Panc1 (cell line): ENCODE data around the gene ADGRG2.

Experiments used
- SIN3A ChIP-seq: IDR thresholded peaks from 2 replicates; pipeline ENCODE4 v1.6.1; 2012; ENCODE audit warnings: low read depth, mild to moderate bottlenecking, low read length, moderate library complexity, borderline replicate concordance; ENCODE audit not compliant: insufficient read depth
- TF ChIP-seq, protein P1 (sequence below): fragments of 450-650 bp; IDR thresholded peaks from 2 replicates; pipeline ENCODE4 v1.5.1; 2017; ENCODE audit warnings: mild to moderate bottlenecking

- no peak for TF ChIP-seq SIN3A
- TF ChIP-seq, protein P1, sequence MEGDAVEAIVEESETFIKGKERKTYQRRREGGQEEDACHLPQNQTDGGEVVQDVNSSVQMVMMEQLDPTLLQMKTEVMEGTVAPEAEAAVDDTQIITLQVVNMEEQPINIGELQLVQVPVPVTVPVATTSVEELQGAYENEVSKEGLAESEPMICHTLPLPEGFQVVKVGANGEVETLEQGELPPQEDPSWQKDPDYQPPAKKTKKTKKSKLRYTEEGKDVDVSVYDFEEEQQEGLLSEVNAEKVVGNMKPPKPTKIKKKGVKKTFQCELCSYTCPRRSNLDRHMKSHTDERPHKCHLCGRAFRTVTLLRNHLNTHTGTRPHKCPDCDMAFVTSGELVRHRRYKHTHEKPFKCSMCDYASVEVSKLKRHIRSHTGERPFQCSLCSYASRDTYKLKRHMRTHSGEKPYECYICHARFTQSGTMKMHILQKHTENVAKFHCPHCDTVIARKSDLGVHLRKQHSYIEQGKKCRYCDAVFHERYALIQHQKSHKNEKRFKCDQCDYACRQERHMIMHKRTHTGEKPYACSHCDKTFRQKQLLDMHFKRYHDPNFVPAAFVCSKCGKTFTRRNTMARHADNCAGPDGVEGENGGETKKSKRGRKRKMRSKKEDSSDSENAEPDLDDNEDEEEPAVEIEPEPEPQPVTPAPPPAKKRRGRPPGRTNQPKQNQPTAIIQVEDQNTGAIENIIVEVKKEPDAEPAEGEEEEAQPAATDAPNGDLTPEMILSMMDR: no peak
Measured at GRCh38 chrX:18996536-18996935, 125.7 kb downstream of the ADGRG2 start.
